Transverse colon (tissue), 4 donors: ENCODE data around the gene PTPN4. TPM values are rescaled to one million over a fixed set of nuclear protein-coding genes. Genes with fewer than 3 reads are reported as not detected.

ENCODE experiments used
- DNase-seq: peaks from one replicate; pipeline ENCODE4 v3.0.0-alpha.2; 2019
- H3K27ac ChIP-seq, 4 donors: fragments of 200-600 bp; sonication (generic); 2 replicates each; pipeline ENCODE4 v1.5.1; 2016 to 2018; ENCODE audit warnings: inconsistent platforms in 4 of 4
- H3K27me3 ChIP-seq: fragments of 200-600 bp; sonication (generic); 2 replicates; pipeline ENCODE4 v1.5.1; 2017; ENCODE audit warnings: inconsistent platforms
- H3K36me3 ChIP-seq, 4 donors: fragments of 200-600 bp; sonication (generic); 2 replicates each; pipeline ENCODE4 v1.5.1; 2017 to 2019; ENCODE audit warnings: inconsistent platforms in 4 of 4
- H3K4me1 ChIP-seq, 4 donors: fragments of 200-600 bp; sonication (generic); 2 replicates each; pipeline ENCODE4 v1.5.1; 2017 to 2020; ENCODE audit warnings: inconsistent platforms in 4 of 4
- H3K4me3 ChIP-seq, 4 donors: fragments of 200-600 bp; sonication (generic); 1 replicate in 1 of 4; 2 replicates in 3 of 4; pipeline versions ENCODE4 v1.5.1 to v1.6.1; 2017 to 2019; ENCODE audit warnings: inconsistent platforms in 4 of 4
- H3K9me3 ChIP-seq, 2 donors: fragments of 200-600 bp; sonication (generic); 2 replicates each; pipeline ENCODE4 v1.5.1; 2017 to 2019; ENCODE audit warnings: inconsistent platforms in 2 of 2
- CTCF ChIP-seq, 5 experiments: fragments of 200-600 bp in 3 of 5; fragments of 450-650 bp in 2 of 5; sonication (generic) in 3 of 5; IDR thresholded peaks; 1 replicate in 2 of 5; 2 replicates in 3 of 5; pipeline ENCODE4 v1.5.1; 2016 to 2017; ENCODE audit warnings: antibody characterized with exemption in 5 of 5, inconsistent platforms in 3 of 5, mild to moderate bottlenecking in 2 of 5, moderate library complexity in 1 of 5
- EP300 ChIP-seq: sonication (generic); formaldehyde crosslinking; IDR thresholded peaks from one replicate; pipeline ENCODE4 v1.6.1; 2017; ENCODE audit warnings: antibody characterized with exemption, low read depth
- POLR2A ChIP-seq: fragments of 450-650 bp; IDR thresholded peaks from one replicate; pipeline ENCODE4 v1.6.1; 2016; ENCODE audit warnings: antibody characterized with exemption, mild to moderate bottlenecking, moderate library complexity
- POLR2AphosphoS5 ChIP-seq, 3 donors: sonication (generic); formaldehyde crosslinking; IDR thresholded peaks; one replicate each; pipeline ENCODE4 v1.6.1; 2016; ENCODE audit warnings: antibody characterized with exemption in 3 of 3
- WGBS, 2 donors: methylation state at CpG; one replicate each; pipeline ENCODE4 v1.1.5; 2018; ENCODE audit warnings: low coverage in 1 of 2; 5-methylcytosine and 5-hydroxymethylcytosine counted together
- in situ Hi-C, 4 donors: fragments of 200-750 bp; cut with MboI; loops; one replicate each; pipeline versions ENCODE4 v1.15.0 to v1.15.1; 2017; ENCODE audit warnings: low sequenced_read_pairs in 3 of 4, low pct_ligation_motif_present in 1 of 4, low pct_unique_long_range_greater_than_20kb in 1 of 4
- intact Hi-C: fragments of 100-400 bp; cut with DNase I; formaldehyde crosslinking; loops from one replicate; pipeline ENCODE4 v1.15.1; 2023; ENCODE audit warnings: low total_unique reads
- total RNA-seq, 4 donors: library from RNA; depleted of rRNA; stranded (reverse); fragments of >200 nt; gene quantifications; one replicate each; pipeline ENCODE4 v1.1.0, GENCODE V29; 2016

PTPN4 gene
- total RNA-seq, 4 donors from 2014 or later: 18.7 to 46.6 (median 25.8) TPM

GRCh38 chr2:119775102-119775501, 15.4 kb downstream of the PTPN4 start:
- Histone ChIP-seq H3K27ac (no peak overlapping the region), H3K9me3 (no peaks in the 10 kb centered on the region), H3K27me3 (no peaks in the 10 kb centered on the region), H3K36me3 (no peaks in the 10 kb centered on the region), H3K4me1 (peaks cover 0 to 4% (median 0%) of the 10 kb centered on the region in 4 donors), H3K4me3 (no peak overlapping the region)
- in situ Hi-C loops: no loop called here
- intact Hi-C loops: no loop called here
- 76 to 77% methylated on average over 5 to 6 of the region's 6 CpGs for WGBS, 2 donors
- DNase-seq: no peak
- TF ChIP-seq POLR2AphosphoS5 (IDR thresholded peaks at IDR 0.05) (no peak), POLR2A (no peak), EP300 (no peak), CTCF (IDR thresholded peaks at IDR 0.05) (no peak)

- in situ Hi-C loops: no loop called here
- Histone ChIP-seq H3K4me3 (no peak overlapping the region), H3K27me3 (no peaks in the 10 kb centered on the region), H3K9me3 (no peaks in the 10 kb centered on the region), H3K4me1 (no peaks in the 10 kb centered on the region), H3K36me3 (no peaks in the 10 kb centered on the region), H3K27ac (no peak overlapping the region)
- TF ChIP-seq POLR2AphosphoS5 (IDR thresholded peaks at IDR 0.05) (no peak), CTCF (IDR thresholded peaks at IDR 0.05) (no peak), POLR2A (no peak), EP300 (no peak)
- no peak for DNase-seq
- WGBS, 2 donors: 79 to 83% methylated on average over 2 to 9 of the region's 9 CpGs
- intact Hi-C loops: no loop called here
Observed at GRCh38 chr2:119782308-119783027, 22.7 kb downstream of the PTPN4 start.

- no peaks in the 10 kb centered on the region for H3K9me3 ChIP-seq
- 87 to 95% methylated on average over 3 to 5 of the region's 5 CpGs for WGBS, 2 donors
- in situ Hi-C loops (no loop called here), intact Hi-C loops (no loop called here)
- no peaks in the 10 kb centered on the region for H3K36me3 ChIP-seq
- H3K4me3 ChIP-seq: no peak overlapping the region
- no peak overlapping the region for H3K27ac ChIP-seq
- TF ChIP-seq POLR2A: no peak
- no peak for TF ChIP-seq EP300
- no peak for TF ChIP-seq POLR2AphosphoS5 (IDR thresholded peaks at IDR 0.05)
- DNase-seq: no peak
- no peaks in the 10 kb centered on the region for H3K4me1 ChIP-seq
- H3K27me3 ChIP-seq: no peaks in the 10 kb centered on the region
Observed at GRCh38 chr2:119784876-119785275, 25.2 kb downstream of the PTPN4 start.

- no peaks in the 10 kb centered on the region for H3K4me1 ChIP-seq
- intact Hi-C loops (no loop called here), in situ Hi-C loops (no loop called here)
- H3K27ac ChIP-seq: no peak overlapping the region
- no peak overlapping the region for H3K4me3 ChIP-seq
- DNase-seq: no peak
- H3K36me3 ChIP-seq: no peaks in the 10 kb centered on the region
- H3K27me3 ChIP-seq: no peaks in the 10 kb centered on the region
- 100% methylated on average over 1 of the region's 1 CpG for WGBS, 2 donors
- H3K9me3 ChIP-seq: peaks cover 10% of the 10 kb centered on the region in 2 donors
- TF ChIP-seq EP300 (no peak), POLR2AphosphoS5 (IDR thresholded peaks at IDR 0.05) (no peak), POLR2A (no peak), CTCF (IDR thresholded peaks at IDR 0.05) (no peak)
Observed at GRCh38 chr2:119786295-119786694, 26.6 kb downstream of the PTPN4 start.
